ENCODE results near the gene NPDC1.
"Not testable (repeated sequence)": the region's sequence is repeated elsewhere in the genome, so short reads cannot be mapped to it uniquely, and the experiment has no call there.

Gene NPDC1

DNA sequence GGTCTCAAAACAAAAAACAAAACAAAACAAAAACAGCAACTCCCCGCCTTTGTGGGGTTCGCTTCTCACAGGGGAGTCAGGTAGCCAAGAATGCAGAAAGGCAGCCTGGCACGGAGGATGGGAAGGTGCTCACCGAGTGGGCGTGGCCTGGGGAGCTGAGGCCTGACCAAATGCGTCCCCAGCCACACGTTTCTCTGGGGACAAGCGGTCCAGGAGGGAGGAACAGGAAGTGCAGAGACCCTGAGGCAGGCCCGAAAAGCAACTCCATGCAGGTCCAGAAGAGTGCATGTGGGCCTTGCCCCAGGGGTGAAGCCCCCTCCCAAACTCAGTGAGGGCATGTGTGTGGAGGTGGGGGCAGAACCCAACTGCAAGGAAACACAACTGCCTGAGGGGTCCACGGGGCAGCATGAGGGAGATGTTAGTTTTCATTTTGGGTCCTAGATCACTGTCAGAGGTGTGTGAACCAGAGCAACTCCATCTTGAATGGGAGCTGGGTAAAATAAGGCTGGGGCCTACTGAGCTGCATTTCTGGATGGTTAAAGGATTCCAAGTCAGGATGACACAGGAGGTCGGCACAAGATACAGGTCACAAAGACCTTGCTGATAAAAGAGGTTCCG, 28.8 kb upstream of the NPDC1 start:
- no peak for DNase-seq

DNA sequence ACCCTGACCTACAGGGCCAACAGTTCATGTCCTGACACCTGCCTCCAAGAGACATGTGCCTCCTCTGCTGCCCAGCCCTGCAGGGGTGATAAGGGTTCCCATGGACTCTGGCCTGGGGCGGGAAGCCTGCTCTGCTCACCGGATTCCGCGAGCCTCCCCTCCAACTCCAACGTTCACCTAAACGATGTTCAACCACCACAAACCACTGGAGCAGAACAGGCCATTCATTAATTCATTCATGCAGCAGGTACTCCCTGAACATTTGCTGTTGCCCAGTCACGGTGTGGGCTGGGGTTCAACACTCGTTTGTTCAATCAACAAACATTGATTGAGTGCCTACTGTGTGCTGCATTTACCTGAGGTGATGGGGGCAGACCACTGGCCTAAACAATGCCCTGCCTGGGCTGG, 28.0 kb upstream of the NPDC1 start:
- DNase-seq, result no peak

DNA sequence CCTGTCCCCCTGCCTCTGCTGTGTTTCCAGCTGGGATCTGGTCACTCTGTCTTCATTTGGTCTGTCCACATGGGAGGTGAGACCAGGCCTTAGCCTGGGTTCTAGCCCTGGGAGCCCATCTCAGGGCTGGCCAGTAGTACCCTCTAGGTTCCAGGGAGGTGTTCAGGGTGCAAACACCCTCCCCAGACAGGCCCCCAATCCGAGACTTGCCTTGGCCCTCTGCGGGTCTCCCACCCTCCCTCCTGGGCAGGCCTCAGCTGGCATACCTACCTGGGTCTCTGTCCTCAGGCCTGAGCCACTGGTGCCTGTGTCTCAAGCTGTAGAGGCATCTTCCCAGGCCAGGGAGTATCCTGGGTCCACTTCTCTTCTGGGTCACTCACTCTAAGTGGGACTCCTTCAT, 25.3 kb upstream of the NPDC1 start:
- DNase-seq, result no peak

DNA sequence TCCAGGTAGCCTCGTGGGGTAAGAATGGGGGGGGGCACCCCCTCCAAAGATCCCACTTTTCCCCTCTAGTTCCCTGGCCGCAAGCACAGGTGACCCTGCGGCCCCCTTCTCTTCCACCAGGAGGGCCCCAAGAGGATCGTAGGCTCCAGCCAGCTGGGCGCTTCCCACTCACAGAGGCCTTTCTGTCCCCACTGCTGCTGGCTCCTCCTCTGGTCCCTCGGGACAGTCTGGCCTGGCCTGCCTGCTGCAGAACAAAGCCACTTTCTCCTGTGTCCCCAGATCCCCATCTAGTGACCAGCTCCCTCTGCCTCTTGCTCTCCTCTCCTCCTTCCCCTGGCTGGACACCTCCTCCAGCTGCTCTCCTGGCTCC, 24.9 kb upstream of the NPDC1 start:
- no peak for DNase-seq

DNA sequence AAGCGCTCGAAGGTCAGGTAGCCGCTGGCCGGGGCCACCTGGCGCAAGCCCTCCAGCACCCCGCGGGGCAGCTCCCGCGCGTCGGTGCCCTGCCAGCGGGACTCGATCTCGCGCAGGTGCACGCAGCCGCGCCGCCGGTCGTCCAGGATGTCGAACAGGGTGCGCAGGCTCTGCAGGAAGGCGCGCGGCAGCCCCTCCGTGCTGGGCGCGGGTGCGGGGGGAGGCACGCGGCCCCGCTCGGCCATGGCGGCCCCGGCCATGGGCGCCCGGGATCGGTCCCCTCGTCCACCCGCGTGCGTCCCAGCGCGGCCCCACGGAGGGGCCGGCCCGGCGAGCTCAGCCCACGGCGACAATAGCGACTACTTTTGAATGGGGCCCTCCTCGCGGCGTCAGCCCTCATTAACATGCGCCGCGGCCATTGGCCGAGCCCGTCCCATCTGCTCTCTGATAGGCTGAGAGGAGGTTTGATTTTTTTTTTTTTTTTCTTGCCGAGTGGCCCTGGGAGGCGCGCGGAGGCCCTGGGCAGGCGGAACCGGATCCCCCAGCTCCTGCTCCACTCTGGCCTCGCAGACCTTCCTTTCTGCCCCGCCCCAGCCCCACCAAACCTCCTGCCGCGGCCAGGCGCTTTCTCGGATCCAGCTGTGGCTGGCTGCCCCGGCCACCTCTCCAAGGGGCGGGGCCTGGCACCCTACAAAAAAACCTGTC, 24.4 kb upstream of the NPDC1 start, which contains the start of gene SAPCD2:
SAPCD2 (minus strand) TSS at position 357 of the 705 bp plus-strand sequence; CDS start at position 260, 97 bp downstream.
- DNase-seq, result peak; percentile 88

DNA sequence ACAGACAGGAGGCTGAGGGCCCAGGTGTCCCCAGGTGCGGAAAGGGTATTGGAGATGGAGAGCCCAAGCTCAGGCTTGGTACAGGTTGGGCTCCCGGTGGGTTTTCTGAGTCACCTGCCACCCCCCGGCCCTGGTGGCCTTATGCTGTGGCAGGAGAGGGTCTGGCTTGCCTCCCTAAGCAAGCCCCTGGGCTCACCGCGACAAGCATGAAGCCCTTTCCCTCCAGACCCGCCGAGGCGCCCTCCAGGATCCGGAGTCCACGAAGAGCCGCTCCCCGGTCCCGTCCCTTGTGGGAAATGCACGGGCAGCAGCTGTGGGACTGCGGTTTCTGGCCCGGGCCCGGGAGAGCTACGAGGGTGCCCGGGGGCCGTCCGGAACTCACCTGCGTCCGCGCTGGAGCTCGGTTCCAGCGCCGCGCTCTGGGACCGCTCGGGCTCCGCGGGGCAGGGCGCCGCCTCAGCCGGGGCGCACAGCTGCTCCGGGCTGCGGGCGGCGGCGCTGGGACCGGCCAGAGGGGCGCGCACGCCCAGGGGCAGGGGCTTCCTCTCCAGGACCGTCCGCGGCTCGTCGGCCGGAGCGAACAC, 23.6 kb upstream of the NPDC1 start:
- DNase-seq, result no peak

DNA sequence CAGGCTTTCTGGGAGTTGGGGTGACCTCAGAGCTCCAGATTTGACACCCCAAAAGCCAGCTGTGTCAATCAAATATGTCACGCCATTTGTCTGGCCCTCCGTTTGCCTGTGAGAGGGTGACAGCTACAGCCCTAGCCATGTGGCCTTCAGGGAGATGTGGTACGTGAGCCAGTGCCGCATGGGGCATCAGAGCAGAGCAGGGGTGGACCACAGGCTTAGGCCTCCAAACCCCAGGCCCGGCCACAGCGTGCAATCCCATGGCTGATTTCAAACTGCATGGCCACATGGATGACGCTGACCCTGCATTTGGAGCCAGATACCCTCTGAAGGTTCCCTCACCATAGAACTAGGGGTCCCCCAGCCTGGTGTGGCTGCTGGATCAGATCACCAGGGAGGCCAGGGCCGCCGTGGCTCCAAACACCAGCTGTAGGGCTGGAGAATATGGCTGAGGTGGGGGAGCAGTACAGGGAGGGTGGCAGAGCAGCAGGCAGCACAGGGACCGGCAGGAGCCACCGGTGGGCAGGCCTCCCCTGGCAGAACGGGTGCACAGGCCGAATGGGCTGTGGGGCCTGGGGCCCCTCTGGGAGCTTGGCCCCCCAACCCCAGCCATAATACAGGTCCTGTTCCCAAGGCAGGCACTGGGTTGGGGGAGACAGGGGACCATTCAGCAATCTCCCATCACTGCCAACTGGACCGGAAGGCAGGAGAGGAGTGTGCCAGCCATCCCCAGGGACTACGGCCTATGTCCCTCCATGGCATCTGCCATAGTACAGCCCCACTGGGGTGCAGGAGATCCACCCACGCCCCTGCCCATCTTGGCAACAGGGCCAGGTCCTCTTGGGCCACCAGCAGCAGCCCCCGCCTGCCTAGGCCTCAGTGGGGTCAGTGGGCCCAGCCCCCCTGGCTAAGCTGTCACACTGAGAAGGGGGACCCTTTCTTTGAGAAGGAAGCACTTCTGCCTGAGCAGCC, 22.8 kb upstream of the NPDC1 start:
- no peak for DNase-seq

DNA sequence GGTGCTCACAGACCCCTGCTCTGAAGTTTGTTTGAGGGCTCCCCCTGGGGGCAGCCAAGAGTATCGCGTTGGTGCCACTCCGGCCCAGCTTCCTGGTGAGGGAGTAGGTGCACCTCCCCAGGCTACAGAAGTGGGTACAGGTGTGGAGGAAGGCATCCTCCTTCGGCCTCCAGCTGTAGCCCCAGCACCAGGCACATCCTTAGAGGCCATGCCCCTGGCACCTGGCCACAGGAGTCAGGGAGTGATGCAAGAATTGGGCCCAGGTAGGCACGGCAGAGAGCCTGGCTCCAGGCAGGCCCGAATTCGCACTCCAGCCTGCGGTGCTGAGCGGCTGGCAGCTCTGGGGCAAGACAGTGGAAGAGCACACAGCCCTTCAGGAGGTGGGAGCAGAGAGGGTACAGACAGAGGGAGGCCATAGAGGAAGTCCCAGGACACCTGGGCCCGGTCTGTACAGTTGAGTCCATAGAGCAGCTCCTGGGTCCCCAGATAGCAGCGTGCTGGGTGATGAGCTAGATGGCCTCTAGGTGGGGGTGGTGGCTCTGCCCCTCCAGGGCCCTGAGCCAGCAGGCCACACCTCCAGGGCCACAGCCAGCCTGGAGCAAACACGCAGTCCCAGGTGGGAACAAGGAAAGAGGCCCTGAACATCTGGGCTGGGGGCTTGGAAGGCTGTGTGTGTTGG, 22.0 kb upstream of the NPDC1 start:
- DNase-seq, result peak; percentile 92

DNA sequence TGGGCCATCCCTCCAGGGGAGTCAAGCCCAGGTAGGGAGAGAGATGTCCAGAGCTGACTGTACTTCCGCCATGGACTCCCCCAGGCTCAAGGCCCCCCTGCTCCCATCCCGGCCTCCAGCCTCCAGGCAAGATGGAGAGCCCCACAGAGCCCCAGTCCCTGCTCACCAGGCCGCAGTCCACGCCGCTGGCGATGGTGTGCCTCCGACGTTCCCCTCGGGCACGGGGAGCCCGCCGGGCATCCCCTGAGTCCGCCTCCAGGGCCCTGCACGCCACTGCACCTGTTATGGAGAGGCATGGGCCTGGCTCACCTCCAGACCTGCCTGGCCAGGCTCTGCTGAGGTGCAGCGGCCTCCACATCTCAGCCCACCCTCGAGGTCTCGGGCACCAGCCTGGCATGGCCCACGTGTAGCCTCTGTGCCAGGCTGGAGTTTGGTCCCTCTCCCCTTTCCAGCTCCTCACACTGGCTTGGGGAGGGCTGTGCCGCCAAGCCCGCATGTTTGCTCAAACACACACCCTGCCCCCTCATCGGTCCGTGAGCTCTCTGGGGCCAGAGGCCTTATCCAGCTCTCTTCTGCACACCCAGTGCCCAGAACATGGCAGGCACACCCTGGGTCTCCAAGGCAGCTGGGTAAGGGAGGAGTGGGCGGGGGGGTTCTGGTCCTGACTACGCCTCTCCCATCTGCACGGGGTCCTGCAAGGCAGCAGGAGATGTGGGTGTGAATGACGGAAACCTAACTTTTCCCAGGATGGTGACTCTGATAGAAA, 20.3 kb upstream of the NPDC1 start:
- no peak for DNase-seq

DNA sequence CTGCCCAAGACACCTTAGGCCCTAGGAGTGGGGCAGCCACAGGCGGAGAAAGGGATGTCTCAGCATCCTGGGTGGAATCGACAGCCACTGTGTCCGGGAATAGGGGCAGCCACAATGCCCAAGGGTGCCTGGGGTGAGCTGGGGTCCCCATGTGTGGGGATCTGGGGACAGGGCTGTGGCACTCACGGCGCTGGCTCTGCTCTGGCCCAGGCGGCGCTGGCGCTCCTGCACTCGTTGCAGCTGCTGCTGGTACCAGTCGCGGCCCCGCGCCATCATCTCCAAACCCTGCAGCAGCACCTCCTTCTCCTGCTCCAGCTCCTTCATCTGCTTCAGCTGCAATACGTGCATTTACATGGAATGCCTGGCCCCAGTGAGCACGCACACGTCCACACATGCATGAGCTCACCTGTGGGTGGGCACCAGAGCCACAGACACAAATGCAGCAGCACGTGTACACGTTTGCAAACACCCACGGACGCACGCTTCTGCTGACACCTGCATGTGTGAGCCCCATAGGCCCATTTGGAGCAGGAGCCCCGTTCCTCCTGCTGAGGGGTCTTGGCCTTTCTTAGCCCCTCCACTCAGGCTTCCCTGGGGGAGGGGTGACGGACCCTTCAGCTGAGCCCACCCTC, 19.5 kb upstream of the NPDC1 start:
- DNase-seq, result no peak

DNA sequence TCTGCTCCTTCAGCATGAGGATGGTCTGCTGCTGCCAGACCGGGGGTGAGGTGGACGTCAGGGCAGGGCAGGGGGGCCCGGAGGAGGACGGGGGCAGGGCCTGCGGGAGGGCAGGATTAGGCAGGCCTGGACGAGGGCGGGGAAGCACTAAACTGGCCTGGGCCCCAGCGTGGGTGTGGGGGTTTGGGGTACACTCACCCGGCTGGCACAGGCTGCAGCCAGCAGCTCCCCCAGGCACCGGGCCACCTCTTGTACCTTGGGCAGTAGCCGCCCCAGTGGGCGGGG, 18.8 kb upstream of the NPDC1 start:
- no peak for DNase-seq

DNA sequence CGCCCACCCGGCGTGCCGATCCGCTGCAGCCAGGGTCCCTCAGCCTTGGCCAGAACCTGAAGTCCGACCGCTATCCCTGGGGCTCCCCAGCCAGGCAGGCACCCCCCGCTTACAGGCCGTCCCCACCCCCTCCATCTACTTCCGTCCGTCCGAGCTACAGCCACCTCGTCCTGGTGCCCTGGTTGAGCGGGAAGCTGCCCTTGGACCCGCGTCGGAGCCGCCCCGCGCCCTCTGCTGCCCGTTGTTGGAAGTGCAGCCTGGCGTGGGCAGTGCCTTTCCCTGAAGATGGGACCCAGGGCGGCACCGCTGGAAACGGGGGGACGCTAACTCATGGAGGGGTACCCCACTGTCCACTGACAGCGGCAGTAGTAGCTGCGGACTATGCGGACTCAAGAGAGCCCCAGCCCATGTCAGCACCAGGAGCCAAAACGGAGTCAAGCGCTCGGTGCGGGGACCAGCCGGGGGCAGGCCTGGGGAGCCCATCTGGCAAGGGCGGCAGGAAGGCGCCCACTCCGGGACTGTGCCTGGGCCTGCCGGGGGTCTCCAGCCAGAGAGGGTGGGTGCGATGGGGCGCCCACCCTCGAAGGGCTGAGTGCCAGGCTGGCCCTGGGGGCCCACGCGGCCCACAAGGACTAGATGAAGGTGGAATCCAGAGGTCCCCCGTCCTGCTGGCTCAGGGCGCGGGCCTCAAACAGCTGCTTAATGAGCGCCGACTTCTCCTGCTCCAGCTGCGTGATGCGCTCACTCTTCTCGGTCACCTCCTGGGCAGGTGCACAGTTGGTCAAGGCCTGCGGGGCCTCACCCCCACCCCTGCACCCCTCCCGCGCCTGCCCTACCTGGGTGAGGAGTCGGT, 18.3 kb upstream of the NPDC1 start:
- DNase-seq, result peak; percentile 60

DNA sequence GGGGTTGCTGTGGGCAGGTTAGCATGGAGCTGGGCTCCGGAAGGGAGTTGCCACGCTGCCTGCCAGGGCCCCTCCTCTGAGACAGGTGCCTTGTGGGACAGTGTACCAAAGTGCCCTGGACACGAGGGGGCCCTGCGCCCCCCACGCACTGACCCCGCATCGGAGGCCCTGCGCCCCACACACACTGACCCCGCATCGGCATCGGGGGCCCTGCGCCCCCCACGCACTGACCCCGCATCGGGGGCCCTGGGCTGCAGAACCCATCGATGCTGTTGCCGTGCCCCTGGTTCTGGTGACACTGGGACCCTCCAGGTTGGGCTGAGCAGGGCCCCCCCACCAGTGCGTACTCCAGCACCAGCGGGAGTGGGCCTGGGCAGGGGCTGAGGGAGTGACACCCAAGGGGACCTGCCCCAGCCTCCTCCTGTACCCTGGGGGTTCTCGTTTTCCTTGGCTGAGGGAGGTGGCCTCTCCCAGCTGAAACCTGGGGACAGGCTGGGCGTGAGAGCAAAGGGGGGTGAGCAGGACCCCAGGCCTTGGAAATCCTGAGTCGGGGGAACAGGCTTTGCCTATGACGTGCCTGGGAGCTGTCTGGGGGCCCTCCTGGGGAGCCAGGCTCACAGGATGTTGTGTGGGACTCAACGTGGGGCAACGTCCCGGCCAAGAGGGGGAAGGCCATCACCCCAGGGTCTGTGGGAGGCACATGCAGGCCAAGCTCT, 17.5 kb upstream of the NPDC1 start:
- DNase-seq, result no peak

DNA sequence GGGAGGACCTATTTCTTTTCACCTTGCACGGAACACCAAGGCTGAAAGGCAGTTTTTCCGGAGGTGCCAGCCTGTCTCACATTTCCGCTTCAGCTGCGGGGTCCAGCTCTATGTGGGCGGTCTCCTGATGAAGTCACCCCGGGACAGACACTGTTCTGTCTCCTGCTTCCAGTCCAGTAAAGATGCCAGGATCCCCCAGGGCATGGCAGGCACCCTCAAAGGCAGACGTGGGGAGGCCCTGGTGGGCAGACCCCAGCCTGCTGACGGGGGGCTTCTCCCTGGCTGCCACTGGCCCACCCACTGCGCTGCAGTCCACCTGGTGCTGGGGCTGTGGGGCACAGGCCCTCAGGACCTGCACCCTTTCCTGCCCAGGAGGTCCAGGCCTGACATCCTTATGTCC, 16.8 kb upstream of the NPDC1 start:
- DNase-seq, result not testable (repeated sequence)

DNA sequence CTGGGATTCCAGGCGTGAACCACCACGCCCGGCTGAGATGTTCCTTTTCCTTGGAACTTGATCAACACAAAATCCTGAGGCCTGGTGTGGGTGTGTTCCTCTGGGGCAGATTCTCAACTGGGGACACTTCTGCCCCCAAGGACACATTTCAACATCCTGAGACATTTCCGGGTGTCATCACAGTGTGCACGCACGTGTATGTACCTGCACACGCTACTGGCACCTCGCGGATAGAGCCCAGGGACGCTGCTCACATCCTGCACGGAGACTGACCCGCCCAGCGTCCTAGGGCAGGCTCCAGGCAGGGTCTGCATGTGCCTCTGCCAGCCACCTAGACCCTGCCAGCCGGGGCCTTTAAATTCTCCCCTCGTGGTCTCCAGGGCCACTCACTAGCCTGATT, 16.4 kb upstream of the NPDC1 start:
- DNase-seq, result no peak

DNA sequence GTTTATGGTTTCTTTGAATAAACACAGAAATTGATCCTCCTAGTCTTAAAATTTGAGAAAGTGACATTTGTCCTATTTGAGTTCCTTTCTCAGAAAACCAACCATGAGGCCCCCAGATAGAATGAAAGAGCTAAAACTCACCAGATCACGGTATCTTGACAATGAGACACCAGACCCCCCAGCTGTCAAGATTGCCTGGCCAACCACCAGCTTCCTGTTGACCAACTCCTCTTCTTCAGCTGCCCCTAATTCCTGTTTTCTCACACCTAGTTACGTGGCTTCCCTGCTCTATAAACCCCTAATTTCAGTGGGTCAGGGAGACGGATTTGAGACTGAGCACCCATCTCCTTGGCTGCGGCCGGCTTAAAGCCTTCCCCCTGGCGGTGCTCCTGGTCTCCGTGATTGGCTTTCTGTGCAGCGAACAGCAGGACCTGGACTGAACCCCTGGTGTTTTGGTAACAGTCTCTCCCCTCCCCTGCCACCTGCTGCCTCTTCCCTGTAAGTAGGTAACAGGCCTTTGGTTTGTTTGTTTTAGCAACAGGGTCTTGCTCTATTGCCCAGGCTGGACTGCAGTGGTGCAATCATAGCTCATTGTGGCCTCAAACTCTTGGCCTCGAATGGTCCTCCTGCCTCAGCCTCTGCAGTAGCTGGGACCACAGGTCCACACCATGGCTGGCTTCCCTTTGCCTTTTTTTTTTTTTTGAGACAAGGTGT, 12.7 kb upstream of the NPDC1 start:
- DNase-seq, result no peak

DNA sequence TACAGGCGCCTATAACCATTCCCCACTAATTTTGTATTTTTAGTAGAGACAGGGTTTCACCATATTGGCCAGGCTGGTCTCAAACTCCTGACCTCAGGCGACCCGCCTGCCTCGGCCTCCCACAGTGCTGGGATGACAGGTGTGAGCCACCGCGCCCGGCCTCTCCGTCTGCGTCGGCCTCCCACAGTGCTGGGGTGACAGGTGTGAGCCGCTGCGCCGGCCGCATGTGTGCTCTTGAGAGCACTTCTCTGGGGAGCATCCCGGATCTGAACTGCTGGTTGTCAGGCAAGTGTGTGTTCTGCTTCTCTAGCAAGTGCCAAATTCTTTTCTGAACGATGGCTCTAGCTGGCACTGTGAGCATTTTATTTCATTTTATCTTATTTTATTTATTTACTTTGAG, 11.6 kb upstream of the NPDC1 start:
- no peak for DNase-seq

DNA sequence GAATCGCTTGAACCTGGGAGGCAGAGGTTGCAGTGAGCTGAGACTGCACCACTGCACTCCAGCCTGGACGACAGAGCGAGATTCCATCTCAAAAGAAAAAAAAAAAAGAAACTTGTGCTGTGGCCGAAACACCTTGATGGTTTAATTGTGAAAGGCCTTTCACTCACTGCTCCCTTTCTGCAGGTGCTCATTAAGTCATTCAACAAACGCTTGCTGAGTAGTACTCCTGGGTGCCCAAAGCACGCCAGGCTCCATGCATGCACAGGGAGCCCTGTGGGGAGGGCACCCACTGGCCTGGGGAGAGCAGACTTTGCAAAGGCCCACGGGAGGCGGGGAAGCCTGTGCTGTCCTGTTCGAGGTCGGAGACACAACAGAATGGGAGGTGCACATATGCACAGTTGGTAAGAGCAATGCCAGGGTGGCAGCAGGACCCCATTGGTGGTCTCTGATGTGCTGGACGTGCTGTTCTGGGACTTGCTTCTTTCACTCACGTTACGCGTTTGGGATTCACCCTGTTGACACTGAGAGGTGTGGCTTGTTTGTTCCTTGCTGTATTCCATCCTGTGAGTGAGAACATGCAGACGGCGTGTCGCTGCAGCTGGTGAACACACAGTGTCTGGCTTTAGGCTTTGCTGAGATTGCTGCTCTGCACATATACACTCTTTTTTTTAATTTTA, 10.9 kb upstream of the NPDC1 start:
- no peak for DNase-seq

All from CD4-positive, alpha-beta T cell treated with Interleukin-17A for 1 hour (primary cell).